HL-60 (cell line): Measurements from ENCODE around the gene BRF1.

Experiments
- GABPA ChIP-seq: IDR thresholded peaks from 2 replicates; pipeline ENCODE4 v1.6.1; 2012; ENCODE audit warnings: low read depth
- POLR2AphosphoS5 ChIP-seq: IDR thresholded peaks from 2 replicates; pipeline ENCODE4 v1.6.1; 2012; ENCODE audit warnings: low read depth
- TF ChIP-seq, protein P1 (sequence below): IDR thresholded peaks from one replicate; pipeline ENCODE4 v1.5.1; 2011; ENCODE audit warnings: low read length, control low read depth, inconsistent platforms; ENCODE audit not compliant: insufficient read depth
- TF ChIP-seq, protein P2 (sequence below): IDR thresholded peaks from 2 replicates; pipeline ENCODE4 v1.6.1; 2012; ENCODE audit warnings: low read depth; ENCODE audit not compliant: insufficient replicate concordance

DNA sequence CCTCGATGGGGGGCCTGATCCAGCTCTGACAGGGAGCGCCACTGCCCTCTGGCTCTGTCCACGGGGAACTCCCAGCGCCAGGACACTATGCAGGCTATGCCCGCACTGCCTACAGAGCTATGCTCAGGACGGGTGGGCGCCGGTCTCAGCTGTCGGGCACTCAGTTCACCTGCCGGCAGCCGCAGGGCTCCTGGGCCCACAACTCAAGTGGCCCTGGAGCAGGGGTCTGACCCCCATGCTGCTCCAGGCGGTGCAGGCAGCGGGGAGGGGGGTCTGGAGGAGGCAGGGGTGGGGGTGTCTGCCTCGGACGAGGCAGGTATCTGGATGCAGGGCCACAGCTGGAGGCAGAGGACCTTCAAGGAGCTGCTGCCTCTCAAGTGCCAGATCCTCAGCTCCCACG is 91.2 kb downstream of the BRF1 start:
- TF ChIP-seq, protein P1, sequence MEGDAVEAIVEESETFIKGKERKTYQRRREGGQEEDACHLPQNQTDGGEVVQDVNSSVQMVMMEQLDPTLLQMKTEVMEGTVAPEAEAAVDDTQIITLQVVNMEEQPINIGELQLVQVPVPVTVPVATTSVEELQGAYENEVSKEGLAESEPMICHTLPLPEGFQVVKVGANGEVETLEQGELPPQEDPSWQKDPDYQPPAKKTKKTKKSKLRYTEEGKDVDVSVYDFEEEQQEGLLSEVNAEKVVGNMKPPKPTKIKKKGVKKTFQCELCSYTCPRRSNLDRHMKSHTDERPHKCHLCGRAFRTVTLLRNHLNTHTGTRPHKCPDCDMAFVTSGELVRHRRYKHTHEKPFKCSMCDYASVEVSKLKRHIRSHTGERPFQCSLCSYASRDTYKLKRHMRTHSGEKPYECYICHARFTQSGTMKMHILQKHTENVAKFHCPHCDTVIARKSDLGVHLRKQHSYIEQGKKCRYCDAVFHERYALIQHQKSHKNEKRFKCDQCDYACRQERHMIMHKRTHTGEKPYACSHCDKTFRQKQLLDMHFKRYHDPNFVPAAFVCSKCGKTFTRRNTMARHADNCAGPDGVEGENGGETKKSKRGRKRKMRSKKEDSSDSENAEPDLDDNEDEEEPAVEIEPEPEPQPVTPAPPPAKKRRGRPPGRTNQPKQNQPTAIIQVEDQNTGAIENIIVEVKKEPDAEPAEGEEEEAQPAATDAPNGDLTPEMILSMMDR: no peak
- no peak for TF ChIP-seq GABPA
- TF ChIP-seq POLR2AphosphoS5: no peak
- TF ChIP-seq, protein P2, sequence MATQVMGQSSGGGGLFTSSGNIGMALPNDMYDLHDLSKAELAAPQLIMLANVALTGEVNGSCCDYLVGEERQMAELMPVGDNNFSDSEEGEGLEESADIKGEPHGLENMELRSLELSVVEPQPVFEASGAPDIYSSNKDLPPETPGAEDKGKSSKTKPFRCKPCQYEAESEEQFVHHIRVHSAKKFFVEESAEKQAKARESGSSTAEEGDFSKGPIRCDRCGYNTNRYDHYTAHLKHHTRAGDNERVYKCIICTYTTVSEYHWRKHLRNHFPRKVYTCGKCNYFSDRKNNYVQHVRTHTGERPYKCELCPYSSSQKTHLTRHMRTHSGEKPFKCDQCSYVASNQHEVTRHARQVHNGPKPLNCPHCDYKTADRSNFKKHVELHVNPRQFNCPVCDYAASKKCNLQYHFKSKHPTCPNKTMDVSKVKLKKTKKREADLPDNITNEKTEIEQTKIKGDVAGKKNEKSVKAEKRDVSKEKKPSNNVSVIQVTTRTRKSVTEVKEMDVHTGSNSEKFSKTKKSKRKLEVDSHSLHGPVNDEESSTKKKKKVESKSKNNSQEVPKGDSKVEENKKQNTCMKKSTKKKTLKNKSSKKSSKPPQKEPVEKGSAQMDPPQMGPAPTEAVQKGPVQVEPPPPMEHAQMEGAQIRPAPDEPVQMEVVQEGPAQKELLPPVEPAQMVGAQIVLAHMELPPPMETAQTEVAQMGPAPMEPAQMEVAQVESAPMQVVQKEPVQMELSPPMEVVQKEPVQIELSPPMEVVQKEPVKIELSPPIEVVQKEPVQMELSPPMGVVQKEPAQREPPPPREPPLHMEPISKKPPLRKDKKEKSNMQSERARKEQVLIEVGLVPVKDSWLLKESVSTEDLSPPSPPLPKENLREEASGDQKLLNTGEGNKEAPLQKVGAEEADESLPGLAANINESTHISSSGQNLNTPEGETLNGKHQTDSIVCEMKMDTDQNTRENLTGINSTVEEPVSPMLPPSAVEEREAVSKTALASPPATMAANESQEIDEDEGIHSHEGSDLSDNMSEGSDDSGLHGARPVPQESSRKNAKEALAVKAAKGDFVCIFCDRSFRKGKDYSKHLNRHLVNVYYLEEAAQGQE: no peak
